T-helper 22 cell (primary cell): ENCODE data around the gene CDH4.
"Not testable (repeated sequence)": the region's sequence is repeated elsewhere in the genome, so short reads cannot be mapped to it uniquely, and the experiment has no call there.

Experiments used
- DNase-seq: peaks from one replicate; pipeline ENCODE4 v3.0.0-alpha.2; 2020; ENCODE audit warnings: low read depth

CDH4 gene

DNA sequence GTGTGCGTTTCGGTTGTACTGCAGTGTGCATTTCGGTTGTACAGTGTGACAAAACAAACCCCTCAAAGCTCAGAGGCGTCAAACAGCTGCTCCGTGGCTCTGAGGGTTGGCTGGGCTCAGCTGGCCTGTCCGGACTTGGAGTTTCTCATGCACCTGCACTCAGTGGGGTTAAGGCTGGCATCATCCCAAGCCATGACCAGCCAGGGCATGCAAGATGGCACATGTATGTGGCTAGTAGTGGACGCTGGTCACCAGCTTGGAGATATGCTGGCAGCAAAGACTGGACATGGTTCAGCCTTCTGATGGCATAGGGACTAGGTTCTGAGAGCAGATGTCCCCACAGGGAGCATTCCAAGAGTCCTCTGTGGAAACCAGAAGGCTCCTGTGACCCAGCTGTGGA lies 187.2 kb downstream of the CDH4 start:
- no peak for DNase-seq

DNA sequence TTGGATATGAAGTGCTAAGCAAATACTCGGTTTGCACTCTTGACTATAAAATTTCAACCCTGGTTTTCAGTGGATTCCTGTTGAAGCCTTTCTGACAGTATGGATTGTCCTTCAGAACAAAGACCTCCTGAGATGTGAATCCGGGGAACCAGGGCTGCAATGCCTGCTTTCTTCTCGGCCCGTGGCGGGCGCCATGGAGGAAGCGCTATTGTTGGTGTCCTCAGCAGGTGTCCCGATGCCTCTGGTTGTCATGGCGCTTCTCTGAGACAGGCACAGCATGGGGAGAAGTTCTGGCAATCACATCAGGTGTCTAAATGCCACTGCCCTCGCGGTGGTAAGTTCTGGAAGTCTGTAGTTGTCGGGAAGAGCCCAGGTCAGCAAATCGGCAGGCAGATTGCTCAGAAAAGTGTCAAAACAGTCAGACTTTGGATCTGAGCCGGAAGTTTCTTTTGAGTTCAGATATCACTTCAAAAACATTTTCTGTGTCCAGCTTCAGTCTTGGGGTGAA lies 188.5 kb downstream of the CDH4 start:
- DNase-seq: no peak

DNA sequence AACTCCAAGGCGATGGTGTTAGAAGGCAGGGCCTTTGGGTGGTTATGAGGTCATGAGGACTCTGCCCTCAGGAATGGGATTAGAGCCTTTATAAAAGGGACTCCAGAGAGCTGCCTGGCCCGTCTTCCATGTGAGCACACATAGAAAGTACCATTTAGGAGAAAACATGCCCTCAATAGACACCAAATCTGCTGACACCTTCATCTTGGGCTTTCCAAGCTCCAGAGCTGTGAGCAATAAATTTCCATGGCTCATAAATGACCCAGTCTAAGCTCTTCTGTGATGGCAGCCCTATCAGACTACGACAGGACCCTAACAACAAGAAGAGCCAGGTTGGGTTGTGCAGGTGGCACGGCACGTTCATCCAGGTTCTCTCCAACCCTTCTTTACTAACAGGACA lies 189.5 kb downstream of the CDH4 start:
- no peak for DNase-seq

DNA sequence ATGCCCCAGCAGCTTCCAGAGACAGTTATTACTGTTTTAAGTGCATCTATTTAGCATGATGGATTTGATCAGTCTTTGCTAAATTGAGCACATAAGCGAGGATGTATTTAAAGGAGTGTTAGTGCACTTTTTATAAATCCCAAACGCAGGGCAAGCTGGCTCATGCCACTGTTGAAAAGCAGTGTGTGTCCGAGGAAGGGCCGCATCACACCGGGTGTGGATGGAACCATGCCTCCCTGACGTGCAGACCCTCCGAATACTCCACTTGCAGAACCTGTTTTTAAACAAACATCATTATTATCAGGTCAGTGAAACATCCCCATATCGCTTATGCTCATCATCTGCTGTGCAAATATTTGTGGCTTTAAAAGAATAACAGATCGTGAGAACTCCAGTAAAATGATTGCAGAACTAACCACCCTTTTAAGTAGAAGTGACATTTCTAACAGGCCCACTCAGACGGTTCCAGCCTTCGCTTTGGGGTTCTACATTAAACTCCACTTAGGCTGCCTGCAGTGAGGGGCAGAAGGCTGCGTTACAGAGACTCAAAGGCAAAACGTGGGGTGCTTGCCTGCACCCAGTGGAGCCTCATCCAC lies 190.1 kb downstream of the CDH4 start:
- DNase-seq: no peak

DNA sequence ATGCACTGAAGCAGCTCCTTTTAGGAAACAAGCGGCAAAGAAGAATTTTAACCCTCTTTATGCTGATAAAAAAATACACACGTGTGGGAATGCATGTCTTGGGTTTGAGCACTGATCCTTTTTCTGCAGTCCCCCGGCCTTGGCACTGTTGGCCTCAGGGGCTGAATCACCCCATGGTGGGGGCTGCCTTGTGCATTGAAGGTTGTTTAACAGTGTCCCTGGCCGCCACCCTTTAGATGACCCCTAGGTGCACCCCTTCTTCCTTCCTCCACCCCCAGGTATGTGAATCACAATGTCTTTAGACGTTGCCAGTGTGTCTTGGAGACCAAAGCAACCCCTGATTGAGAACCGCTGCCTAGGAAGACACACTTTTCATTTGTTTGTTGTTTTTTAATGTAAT lies 190.7 kb downstream of the CDH4 start:
- DNase-seq: no peak

DNA sequence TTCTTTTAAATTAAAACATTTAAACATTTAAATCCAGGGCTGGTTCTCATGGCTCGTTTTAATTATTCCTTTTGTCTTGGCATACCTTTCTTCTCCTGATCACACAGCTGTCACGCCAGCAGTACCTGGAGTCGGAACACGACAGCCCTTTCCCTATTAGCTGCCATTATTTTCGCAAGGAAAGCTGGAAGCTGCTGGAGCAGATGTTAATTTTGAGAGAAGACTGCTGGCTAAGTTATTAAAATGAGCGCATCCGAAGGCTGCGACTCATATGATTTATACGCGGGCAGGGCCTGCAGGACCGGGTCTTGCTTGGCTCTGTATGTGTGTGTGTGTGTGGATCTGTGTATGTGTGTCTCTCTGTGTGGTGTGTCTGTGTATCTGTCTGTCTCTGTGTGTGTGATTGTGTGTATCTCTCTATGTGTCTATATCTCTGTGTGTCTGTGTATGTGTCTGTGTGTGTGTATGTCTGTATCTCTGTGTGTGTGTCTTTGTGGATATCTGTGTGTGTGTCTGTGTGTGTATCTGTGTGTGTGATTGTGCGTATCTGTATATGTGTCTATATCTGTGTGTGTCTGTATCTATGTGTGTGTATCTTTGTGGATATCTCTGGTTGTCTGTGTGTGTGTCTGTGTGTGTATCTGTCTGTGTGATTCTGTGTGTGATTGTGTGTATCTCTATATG lies 191.5 kb downstream of the CDH4 start:
- no peak for DNase-seq

DNA sequence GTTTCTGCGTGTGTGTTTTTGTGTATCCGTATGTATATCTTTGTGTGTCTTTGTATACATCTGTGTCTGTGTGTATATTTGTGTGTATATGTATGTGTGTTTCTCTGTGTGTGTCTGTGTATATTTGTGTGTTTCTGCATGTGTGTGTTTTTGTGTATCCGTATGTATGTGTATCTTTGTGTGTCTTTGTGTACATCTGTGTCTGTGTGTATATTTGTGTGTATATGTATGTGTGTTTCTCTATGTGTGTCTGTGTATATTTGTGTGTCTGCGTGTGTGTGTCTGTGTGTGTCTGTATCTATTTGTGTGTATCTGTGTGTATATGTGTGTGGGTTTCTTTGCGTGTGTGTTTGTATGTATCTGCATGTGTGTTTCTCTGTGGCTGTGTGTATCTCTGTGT lies 192.6 kb downstream of the CDH4 start:
- no peak for DNase-seq

DNA sequence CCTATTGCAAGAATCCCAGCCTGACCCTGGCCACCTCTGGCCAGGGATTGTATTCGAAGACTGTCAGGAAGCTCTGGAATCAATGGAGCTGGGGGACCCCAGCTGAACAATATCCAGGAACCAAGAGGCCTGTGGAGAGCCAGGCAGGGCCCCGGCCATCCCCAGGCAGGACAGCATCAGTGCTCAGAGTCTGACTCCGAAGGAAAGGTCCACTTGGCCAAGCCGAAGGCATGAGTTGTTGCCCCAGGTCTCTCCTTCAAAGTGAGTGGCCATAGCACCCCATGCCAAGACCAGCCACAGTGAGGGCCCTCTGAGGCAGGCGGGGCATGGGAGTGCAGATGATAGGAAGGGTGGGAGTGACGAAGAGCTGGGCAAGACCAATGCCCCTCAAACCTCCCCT lies 193.1 kb downstream of the CDH4 start:
- DNase-seq: no peak

DNA sequence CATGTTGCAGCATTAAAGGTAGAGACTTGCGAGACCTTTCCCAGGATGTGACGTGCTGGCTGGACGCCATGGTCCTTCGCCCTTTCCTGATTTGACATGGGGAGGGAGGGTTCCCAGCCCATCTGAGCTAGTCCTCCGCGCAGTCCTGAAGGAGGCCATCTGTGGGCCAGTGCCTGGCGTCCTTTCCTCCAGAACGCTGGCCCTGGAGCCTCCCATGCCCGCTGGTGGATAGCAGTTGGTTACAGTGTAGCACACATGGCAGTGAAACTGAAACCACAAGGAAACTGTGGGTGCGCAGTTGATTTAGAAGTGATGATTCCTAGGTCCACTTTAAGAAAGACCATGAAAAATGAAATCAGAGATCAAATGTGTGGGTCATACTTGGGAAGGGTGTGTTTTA lies 193.7 kb downstream of the CDH4 start:
- no peak for DNase-seq

DNA sequence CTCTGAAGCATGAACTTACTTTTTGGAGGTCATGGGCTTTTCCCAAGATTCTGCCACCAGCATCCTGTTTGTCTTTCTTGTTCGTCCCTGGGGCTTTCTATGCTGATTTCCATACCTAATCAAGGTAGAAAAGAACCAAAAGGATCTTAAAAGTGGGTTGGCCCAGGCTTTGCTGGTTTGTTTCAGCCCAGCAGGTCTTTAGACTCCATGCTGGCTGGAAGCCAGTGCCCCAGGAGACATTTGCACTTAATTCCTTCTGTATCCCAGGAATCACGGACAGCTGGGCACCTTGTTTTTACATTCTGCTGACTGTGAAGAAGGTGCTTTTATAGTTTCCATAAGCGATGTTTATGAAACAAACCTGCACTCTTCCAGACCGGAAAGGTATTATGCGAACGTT lies 195.9 kb downstream of the CDH4 start:
- DNase-seq: no peak

DNA sequence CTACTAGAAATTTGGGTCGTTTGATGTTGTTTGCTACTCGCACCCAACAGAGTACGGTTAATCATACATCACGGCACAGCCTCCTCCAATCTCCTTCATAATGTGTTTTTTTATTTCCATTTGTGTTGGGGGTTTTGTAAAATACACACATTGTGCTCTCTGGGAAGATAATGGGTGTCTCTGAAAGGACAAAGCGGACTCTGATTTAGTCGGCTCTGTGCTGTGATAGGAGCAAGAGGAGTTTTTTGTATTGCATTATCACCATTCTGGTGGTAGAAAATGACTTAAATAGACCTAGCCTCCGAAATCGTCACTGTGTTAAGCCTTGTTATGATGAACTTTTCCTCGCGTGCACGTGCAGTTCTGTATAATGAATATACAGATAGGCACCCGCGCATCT lies 196.3 kb downstream of the CDH4 start:
- no peak for DNase-seq

DNA sequence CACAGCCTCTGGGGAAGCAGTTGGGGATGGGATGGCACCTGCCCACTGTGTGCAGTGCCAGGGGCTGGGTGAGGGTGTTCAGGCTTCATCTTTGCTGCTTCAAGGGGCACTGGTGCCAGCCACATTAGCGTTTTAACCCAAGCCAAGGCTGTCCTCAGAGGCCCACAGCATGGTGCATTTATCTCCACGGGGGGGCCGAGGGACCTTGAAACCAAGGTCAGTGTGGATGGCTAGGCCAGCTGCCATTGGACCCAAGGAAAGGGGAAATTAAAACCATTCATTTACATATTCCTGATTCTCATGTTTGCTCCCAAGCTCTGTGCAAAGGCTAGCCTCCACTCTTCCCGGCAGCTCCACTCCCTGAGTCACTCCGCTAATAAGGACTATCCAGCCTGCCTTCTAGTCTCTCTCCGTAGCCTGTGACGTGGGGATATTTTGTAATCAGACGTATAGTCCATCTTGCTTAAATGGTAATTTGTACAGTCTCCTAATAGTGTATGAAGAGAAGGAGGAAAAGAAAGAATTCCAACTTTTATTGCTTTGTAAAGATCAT lies 197.1 kb downstream of the CDH4 start:
- DNase-seq: no peak

DNA sequence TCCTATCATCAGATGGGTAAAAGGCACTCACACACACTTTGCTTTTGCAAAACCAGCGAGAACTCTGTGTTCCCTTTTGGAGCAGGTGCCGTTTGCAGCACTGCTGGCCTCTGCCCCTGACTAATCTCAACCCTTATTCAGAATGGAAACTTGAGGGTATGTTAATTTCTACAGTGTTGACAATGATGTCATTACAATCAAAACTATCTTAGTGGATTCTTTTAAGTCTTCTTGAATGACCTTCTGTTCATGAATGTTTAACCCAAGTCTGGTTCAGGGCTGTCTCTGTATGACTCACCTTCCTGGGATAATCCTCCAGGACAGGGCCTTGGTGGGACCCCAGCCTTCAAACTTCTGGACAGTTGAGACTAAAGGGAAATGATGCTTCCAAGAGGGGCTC lies 197.9 kb downstream of the CDH4 start:
- DNase-seq: no peak

DNA sequence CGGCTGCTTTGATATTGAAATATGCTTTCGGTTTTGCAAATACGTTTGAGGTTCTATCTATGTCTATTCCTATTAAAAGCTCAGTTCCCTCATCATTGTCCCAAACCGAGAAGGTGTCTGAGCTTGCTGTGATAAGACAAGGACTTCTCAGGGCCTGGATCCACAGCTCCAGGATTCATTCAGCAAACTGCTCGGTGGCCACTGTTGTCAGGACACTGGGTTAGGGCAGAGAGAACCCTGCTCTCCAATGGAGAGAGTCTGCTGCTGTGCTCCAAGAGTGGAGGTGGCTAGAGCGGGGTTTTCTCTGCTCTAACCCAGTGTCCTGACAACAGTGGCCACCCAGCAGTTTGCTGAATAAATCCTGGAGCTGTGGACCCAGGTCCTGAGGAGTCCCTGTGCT lies 198.5 kb downstream of the CDH4 start:
- DNase-seq: no peak

DNA sequence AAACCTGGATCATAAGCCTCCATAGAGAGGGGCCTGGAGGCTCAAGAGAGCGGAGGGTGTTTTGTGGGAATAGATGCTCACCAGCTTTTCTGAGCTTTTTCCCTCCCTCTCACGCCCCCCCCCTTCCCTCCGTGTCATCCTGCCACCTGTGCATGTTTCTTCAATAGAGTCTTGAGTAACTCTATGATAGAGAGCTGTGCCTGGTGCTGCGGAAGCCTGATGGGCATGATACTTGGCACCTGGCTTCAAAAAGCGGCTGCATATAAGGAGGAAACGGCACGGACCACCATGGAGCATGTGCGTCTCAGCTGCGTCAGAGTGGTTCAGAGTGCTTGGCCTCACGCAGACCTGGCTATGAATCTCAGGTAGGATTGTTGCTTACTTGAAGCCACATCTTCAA lies 198.9 kb downstream of the CDH4 start:
- no peak for DNase-seq

DNA sequence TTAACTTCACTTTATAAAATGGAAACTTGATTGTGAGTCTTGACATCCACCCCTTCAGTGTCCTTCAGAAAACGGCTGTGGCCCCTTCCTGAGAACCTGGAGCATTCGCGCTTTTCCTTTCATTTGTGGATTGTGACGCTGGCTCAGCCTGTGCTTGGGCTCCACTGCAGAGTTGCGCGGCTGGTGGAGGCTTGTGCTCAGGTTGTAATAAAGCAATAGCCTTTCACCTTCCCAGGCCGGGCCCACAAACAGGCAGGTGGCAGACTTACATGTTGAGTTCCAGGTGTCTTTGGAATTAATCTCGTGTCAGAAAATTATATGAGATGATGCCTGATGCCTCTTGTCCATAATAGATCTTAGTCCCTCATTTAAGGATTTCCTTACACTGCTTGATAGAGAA lies 199.9 kb downstream of the CDH4 start:
- no peak for DNase-seq

DNA sequence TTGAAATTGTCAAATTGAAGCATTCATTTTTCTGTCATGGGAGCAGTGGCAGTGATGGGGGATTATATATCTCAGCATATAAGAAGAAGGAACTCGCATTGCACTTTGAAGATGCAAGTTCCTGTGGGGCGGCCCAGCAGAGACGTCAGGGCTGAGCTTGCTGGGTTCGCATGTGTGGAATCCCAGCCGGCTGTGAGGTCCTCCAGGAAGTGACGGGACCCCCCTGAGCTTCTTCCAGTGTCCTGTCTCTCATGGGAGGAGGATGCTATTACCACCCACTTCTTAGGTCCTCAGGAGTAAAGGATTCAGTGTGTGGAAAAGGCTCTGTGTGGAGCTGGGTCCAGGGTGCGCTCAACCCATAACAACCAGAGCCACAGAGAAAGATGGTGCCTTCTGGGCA lies 201.2 kb downstream of the CDH4 start:
- DNase-seq: no peak

DNA sequence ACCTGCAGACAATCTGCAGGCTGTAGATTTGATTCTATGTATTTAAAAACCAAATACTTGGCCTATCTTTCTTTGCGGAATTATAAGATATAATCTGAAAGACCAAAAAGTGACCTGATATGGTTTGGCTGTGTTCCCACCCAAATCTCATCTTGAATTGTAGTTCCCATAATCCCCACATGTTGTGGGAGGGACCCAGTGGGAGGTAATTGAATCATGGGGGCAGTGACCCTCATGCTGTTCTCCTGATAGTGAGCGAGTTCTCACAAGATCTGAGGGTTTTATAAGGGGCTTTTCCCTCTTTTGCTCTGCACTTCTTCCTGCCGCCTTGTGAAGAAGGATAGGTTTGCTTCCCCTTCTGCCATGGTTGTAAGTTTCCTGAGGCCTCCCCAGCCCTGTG lies 201.6 kb downstream of the CDH4 start:
- not testable (repeated sequence) for DNase-seq

DNA sequence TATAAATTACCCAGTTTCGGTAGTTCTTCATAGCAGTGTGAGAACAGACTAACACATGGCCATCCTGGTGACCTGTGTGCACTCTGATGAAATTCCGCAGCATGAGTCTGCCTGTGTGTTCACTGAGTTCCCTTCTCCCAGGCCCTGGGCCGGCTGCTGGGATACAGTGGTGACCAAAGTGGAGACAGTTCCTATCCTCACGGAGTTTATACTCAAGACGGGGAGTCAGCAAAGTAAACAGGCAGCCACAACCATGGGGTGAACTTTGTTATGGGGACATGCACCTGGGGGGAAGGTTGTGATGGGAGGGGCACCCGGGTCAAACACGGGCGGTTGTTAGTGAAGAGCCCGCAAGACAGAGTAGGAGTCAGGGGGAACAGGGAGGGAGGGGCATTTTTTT lies 202.0 kb downstream of the CDH4 start:
- no peak for DNase-seq

DNA sequence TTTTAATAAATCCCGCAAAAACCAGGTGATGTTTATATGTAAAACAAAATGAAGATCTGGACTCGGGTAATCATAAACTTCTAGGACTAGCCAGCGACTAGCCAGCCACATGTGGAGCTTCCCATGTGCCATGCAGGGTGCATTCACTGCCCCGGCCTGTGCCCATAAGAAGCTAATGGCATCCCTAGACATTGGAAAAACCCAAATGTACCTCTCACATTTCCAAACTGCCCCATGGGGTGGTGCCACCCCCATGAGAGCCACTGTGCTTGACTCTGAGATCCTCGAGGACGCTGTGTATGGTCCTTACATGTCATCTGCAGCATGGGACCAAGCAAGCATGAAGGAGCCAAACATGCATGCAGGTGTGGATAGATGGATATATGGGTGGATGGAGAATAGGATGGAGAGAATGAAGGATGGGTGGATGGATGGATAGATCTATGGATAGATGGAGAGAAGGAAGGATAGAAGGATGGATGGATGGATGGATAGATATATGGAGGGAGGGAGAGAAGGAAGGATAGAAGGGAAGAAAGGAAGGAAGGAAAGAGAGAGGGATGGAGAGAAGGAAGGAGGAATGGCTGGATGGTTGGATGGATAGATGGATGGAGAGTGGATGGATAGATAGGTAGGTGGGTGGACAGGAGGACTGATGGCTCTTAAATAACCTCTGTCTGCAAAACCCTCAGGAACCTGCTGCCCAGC lies 203.6 kb downstream of the CDH4 start:
- DNase-seq: no peak

DNA sequence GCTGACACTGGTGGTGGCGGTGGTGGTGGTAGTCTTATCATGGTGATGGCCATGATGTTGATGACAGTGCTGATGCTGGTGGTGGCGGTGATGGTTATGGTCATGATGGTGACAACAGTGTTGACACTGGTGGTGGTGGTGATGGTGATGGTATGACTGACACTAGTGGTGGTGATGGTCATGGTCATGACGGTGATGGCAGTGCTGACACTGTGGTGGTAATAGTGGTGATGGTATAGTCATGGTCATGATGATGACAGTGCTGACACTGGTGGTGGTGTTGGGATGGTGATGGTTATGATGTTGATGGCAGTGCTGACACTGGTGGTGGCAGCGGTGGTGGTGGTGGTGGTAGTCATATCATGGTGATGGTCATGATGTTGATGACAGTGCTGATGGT lies 205.7 kb downstream of the CDH4 start:
- DNase-seq: no peak

DNA sequence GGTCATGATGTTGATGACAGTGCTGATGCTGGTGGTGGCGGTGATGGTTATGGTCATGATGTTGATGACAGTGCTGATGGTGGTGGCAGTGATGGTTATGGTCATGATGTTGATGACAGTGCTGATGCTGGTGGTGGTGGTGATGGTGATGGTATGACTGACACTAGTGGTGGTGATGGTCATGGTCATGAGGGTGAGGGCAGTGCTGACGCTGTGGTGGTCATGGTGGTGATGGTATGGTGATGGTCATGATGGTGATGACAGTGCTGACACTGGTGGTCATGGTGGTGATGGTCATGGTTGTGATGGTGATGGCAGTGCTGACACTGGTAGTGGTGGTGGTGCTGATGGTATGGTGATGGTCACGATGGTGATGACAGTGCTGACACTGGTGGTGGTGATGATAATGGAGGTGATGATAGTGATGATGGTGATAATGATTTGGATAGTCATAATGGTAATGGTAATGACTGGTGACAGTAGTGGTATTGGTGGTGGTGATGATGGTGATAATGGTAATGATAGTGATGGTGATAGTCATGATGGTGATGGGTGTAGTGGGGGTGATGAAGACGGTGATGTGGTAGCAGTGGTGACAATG lies 206.2 kb downstream of the CDH4 start:
- no peak for DNase-seq

DNA sequence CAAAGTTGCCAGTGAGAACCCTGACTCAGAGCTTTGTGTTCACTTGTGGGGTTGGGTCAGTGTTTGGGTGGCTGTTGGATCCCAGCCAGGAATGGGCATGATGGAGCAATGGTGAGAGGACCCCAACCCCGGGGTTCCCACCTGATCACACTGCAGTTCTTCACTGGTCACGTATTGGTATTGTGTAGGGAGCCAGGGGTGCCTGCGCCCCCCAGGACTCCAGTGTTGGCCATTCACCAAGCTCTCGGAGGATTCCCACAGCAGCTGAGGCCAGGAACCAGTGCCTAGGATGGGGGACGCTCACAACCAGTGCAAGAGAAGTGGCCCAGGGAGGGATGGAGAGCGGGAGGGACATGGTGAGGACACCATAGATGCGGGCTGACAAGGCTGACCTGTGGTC lies 207.2 kb downstream of the CDH4 start:
- no peak for DNase-seq
